ENCODE results near the gene TMEM209.

DNA sequence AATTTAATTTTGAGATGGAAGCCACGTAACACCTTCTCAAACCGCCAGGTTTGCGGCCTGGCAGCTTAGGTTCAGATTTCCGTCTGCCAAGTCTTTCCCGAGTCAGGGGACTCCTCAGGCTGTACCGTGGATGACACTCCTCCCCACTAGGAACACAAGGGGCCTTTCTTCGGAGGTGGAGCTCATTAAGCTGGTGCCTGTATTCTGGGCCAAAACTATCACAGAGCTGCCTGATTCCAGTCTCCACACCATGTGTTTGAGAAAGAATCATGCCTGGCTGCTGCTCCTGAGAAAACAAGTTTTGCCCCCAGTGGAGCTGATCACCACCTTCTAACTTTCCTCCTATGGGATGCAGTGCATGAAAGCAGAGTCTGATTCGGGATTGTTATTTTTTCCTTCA is 44.8 kb downstream of the TMEM209 start:
- TF ChIP-seq FOXP2 (optimal IDR thresholded peaks at IDR 0.05; ENCODE audit: control extremely low read depth, extremely low read length, insufficient read depth): no peak
- no peak for TF ChIP-seq POLR2AphosphoS5 (IDR thresholded peaks at IDR 0.05; ENCODE audit: borderline replicate concordance, low read depth, low read length)

All from SK-N-MC (cell line).